Endothelial cell of umbilical vein (primary cell): ENCODE measurements around the gene BCL11A. TPM values are rescaled to one million over a fixed set of nuclear protein-coding genes. Genes with fewer than 3 reads are reported as not detected.

Source experiments
- BruUV-seq: library from RNA; stranded (reverse); fragments of 400-500 nt; replicated peaks from 2 replicates; lab custom pipeline; 2021; lab: Mats Ljungman, UMichigan
- CTCF ChIA-PET: fragments of 300-600, 350-600 bp; sonication (Branson Sonifier 250); formaldehyde crosslinking; loops from one replicate; lab custom pipeline; 2021; ENCODE audit warnings: antibody characterized with exemption, inconsistent platforms; lab: Charles Lee
- POLR2A ChIA-PET: fragments of 300-600, 350-600 bp; sonication (Branson Sonifier 250); formaldehyde crosslinking; loops from one replicate; lab custom pipeline; 2021; ENCODE audit warnings: antibody characterized with exemption, inconsistent platforms; lab: Charles Lee
- DNase-seq: peaks from one replicate; pipeline ENCODE4 v3.0.0-alpha.2; 2011; ENCODE audit warnings: low read depth, low spot score
- FAIRE-seq: peaks from 2 replicates; lab custom pipeline; 2011; peaks lifted over from hg19 to GRCh38; lab: Jason Lieb, UNC
- H2AFZ ChIP-seq: 2 replicates; pipeline ENCODE4 v1.6.0; 2012; ENCODE audit warnings: low read depth, low read length, control low read depth, inconsistent platforms
- H3K27ac ChIP-seq: 2 replicates; pipeline ENCODE4 v1.5.1; 2011; ENCODE audit warnings: low read depth, mild to moderate bottlenecking, control low read depth, low read length, moderate library complexity; ENCODE audit not compliant: insufficient read depth
- H3K27me3 ChIP-seq, 2 experiments: 2 replicates each; pipeline versions ENCODE4 v1.6.0 to v1.6.1; 2011; ENCODE audit warnings: low read length in 2 of 2, mixed read lengths in 1 of 2; ENCODE audit not compliant: control insufficient read depth in 2 of 2, insufficient read depth in 2 of 2
- H3K36me3 ChIP-seq, 2 experiments: 2 replicates in 1 of 2; 3 replicates in 1 of 2; pipeline ENCODE4 v1.5.1; 2011; ENCODE audit warnings: low read length in 2 of 2, mild to moderate bottlenecking in 1 of 2, moderate library complexity in 1 of 2; ENCODE audit not compliant: control insufficient read depth in 2 of 2, insufficient read depth in 2 of 2; ENCODE audit errors: extremely low read depth in 1 of 2
- H3K4me1 ChIP-seq: 3 replicates; pipeline ENCODE4 v1.5.1; 2011; ENCODE audit warnings: mild to moderate bottlenecking, low read length; ENCODE audit not compliant: control insufficient read depth, insufficient read depth; ENCODE audit errors: extremely low read depth
- H3K4me2 ChIP-seq: 2 replicates; pipeline ENCODE4 v1.6.1; 2011; ENCODE audit warnings: low read length, control low read depth, mixed read lengths; ENCODE audit not compliant: insufficient read depth
- H3K4me3 ChIP-seq, 3 experiments: fragments of 200-600 bp in 1 of 3; sonication (generic), shearing (Covaris generic) in 1 of 3; replicated peaks in 1 of 3; 2 replicates each; pipeline ENCODE4 v1.5.1; 2011 to 2016; ENCODE audit warnings: control low read depth in 3 of 3, low read length in 3 of 3, mild to moderate bottlenecking in 2 of 3, inconsistent platforms in 1 of 3, low read depth in 1 of 3, moderate library complexity in 1 of 3; ENCODE audit not compliant: insufficient read depth in 1 of 3
- H3K79me2 ChIP-seq: 2 replicates; pipeline ENCODE4 v1.6.0; 2012; ENCODE audit warnings: low read length, inconsistent platforms; ENCODE audit not compliant: control insufficient read depth, insufficient read depth
- H3K9ac ChIP-seq: replicated peaks from 2 replicates; pipeline ENCODE3; 2011; ENCODE audit warnings: low read length, control low read depth; ENCODE audit not compliant: insufficient read depth; ENCODE audit errors: extremely low read depth
- H3K9me1 ChIP-seq: replicated peaks from 3 replicates; pipeline ENCODE4 v1.6.0; 2011; ENCODE audit warnings: mild to moderate bottlenecking, low read length; ENCODE audit not compliant: control insufficient read depth, insufficient read depth; ENCODE audit errors: extremely low read depth
- H3K9me3 ChIP-seq: replicated peaks from 2 replicates; pipeline ENCODE4 v1.5.1; 2012; ENCODE audit warnings: low read length, inconsistent platforms; ENCODE audit not compliant: control insufficient read depth, insufficient read depth
- H4K20me1 ChIP-seq: replicated peaks from 2 replicates; pipeline ENCODE3; 2011; ENCODE audit warnings: mild to moderate bottlenecking, low read length; ENCODE audit not compliant: control insufficient read depth, insufficient read depth; ENCODE audit errors: extremely low read depth
- EZH2 ChIP-seq: IDR thresholded peaks from 2 replicates; pipeline ENCODE4 v1.6.1; 2012; ENCODE audit warnings: borderline replicate concordance, low read depth, mild to moderate bottlenecking, moderate library complexity, low read length, inconsistent platforms; ENCODE audit not compliant: severe bottlenecking
- FOS ChIP-seq: IDR thresholded peaks from 2 replicates; pipeline ENCODE4 v1.6.1; 2011; ENCODE audit warnings: mild to moderate bottlenecking, low read length, moderate library complexity, borderline replicate concordance; ENCODE audit not compliant: insufficient read depth
- GATA2 ChIP-seq: IDR thresholded peaks from 2 replicates; pipeline ENCODE4 v1.7.0; 2011; ENCODE audit warnings: low read depth, mild to moderate bottlenecking, moderate library complexity, mixed read lengths, low read length; ENCODE audit not compliant: insufficient read length, insufficient read depth
- JUN ChIP-seq: IDR thresholded peaks from 2 replicates; pipeline ENCODE4 v1.6.1; 2011; ENCODE audit warnings: borderline replicate concordance, low read depth; ENCODE audit not compliant: insufficient read length, insufficient read depth
- MAX ChIP-seq: IDR thresholded peaks from 2 replicates; pipeline ENCODE4 v1.6.1; 2011; ENCODE audit not compliant: insufficient read depth, insufficient read length
- MYC ChIP-seq: IDR thresholded peaks from one replicate; pipeline ENCODE4 v1.6.1; 2011; ENCODE audit warnings: mild to moderate bottlenecking, low read depth, low read length
- POLR2A ChIP-seq: IDR thresholded peaks from 2 replicates; pipeline ENCODE4 v1.6.1; 2012; ENCODE audit warnings: low read depth, mild to moderate bottlenecking, control low read depth, low read length
- POLR2AphosphoS5 ChIP-seq: IDR thresholded peaks from 2 replicates; pipeline ENCODE4 v1.6.1; 2012; ENCODE audit warnings: low read depth, mild to moderate bottlenecking, control low read depth, low read length, moderate library complexity; ENCODE audit not compliant: insufficient read depth
- dilution Hi-C: fragments of 300-500 bp; cut with MboI; formaldehyde crosslinking; loops from one replicate; pipeline ENCODE4 v1.15.0; 2019; ENCODE audit warnings: low sequenced_read_pairs; ENCODE audit not compliant: extremely low pct_ligation_motif_present
- intact Hi-C: fragments of 100-400 bp; cut with micrococcal nuclease; formaldehyde crosslinking; loops from one replicate; pipeline ENCODE4 v1.10.0; 2022
- polyA plus RNA-seq, 4 experiments: library from polyadenylated mRNA; depleted of rRNA in 3 of 4; stranded (reverse) in 3 of 4; unstranded in 1 of 4; fragments of >200 nt; gene quantifications; 2 replicates each; pipeline versions ENCODE4 v1.2.1 to v1.2.3, GENCODE V29; 2011 to 2012; ENCODE audit warnings: missing spikeins in 1 of 4
- total RNA-seq: library from RNA; stranded (reverse); gene quantifications from 2 replicates; pipeline ENCODE4 v1.2.3, GENCODE V29; 2021
- TF ChIP-seq, protein P1 (sequence below), 2 donors: IDR thresholded peaks; 1 replicate in 1 of 2; 2 replicates in 1 of 2; pipeline ENCODE4 v1.5.1; 2011; ENCODE audit warnings: low read length in 2 of 2, mild to moderate bottlenecking in 2 of 2, moderate library complexity in 2 of 2, control low read depth in 1 of 2, inconsistent platforms in 1 of 2, low read depth in 1 of 2; ENCODE audit not compliant: insufficient read depth in 1 of 2; ENCODE audit errors: extremely low read depth in 1 of 2

The BCL11A gene
- total and polyA plus RNA-seq, 2 donors (not counting 3 experiments of a cell fraction or from before 2014, with no cell fraction given), result 0.12 to 0.88 TPM

- dilution Hi-C loops (no loop called here), intact Hi-C loops (no loop called here)
- no peaks in the 10 kb centered on the region for H3K9me1 ChIP-seq
- H3K4me1 ChIP-seq, result no peaks in the 10 kb centered on the region
- no peak for TF ChIP-seq POLR2AphosphoS5
- no peak for TF ChIP-seq EZH2
- no peak for TF ChIP-seq FOS
- TF ChIP-seq, protein P1, sequence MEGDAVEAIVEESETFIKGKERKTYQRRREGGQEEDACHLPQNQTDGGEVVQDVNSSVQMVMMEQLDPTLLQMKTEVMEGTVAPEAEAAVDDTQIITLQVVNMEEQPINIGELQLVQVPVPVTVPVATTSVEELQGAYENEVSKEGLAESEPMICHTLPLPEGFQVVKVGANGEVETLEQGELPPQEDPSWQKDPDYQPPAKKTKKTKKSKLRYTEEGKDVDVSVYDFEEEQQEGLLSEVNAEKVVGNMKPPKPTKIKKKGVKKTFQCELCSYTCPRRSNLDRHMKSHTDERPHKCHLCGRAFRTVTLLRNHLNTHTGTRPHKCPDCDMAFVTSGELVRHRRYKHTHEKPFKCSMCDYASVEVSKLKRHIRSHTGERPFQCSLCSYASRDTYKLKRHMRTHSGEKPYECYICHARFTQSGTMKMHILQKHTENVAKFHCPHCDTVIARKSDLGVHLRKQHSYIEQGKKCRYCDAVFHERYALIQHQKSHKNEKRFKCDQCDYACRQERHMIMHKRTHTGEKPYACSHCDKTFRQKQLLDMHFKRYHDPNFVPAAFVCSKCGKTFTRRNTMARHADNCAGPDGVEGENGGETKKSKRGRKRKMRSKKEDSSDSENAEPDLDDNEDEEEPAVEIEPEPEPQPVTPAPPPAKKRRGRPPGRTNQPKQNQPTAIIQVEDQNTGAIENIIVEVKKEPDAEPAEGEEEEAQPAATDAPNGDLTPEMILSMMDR (IDR thresholded peaks at IDR 0.05; ENCODE audit: extremely low read depth in 1 of 2, insufficient read depth in 1 of 2, low read depth in 1 of 2, low read length in 2 of 2), result no peak
- TF ChIP-seq POLR2A, result no peak
- TF ChIP-seq GATA2, result no peak
- no peak for DNase-seq
- H3K4me3 ChIP-seq, result no peak overlapping the region
- POLR2A ChIA-PET, result no interaction called here
- CTCF ChIA-PET, result no interaction called here
- no peaks in the 10 kb centered on the region for H3K27me3 ChIP-seq
- FAIRE-seq, result no peak
- H3K9ac ChIP-seq, result no peak overlapping the region
- no peaks in the 10 kb centered on the region for H4K20me1 ChIP-seq
- H3K4me2 ChIP-seq, result no peak overlapping the region
- no peaks in the 10 kb centered on the region for H3K79me2 ChIP-seq
- no peaks in the 10 kb centered on the region for H3K9me3 ChIP-seq
- no peak overlapping the region for H2AFZ ChIP-seq
- no peaks in the 10 kb centered on the region for H3K36me3 ChIP-seq
- H3K27ac ChIP-seq, result no peak overlapping the region
- BruUV-seq, result no TSS peak
These were observed 28.6 kb downstream of the BCL11A start for GRCh38 chr2:60524874-60525273.

GRCh38 chr2:60523963-60524362 lies 29.5 kb downstream of the BCL11A start:
- no TSS peak for BruUV-seq
- CTCF ChIA-PET, result no interaction called here
- Histone ChIP-seq H3K9me1 (no peaks in the 10 kb centered on the region), H3K4me3 (no peak overlapping the region), H4K20me1 (no peaks in the 10 kb centered on the region), H3K9me3 (no peaks in the 10 kb centered on the region), H3K36me3 (no peaks in the 10 kb centered on the region), H3K27me3 (no peaks in the 10 kb centered on the region), H2AFZ (no peak overlapping the region), H3K27ac (no peak overlapping the region), H3K4me1 (no peaks in the 10 kb centered on the region), H3K79me2 (no peaks in the 10 kb centered on the region), H3K4me2 (no peak overlapping the region), H3K9ac (no peak overlapping the region)
- FAIRE-seq, result no peak
- POLR2A ChIA-PET, result no interaction called here
- dilution Hi-C loops (no loop called here), intact Hi-C loops (no loop called here)
- TF ChIP-seq POLR2AphosphoS5 (no peak), MYC (no peak), POLR2A (no peak), EZH2 (no peak), MAX (no peak), FOS (no peak), GATA2 (no peak), JUN (no peak)
- TF ChIP-seq, protein P1 (IDR thresholded peaks at IDR 0.05; ENCODE audit: extremely low read depth in 1 of 2, insufficient read depth in 1 of 2, low read depth in 1 of 2, low read length in 2 of 2), result no peak
- no peak for DNase-seq
